Ishikawa (cell line): ENCODE data around the gene NUB1.

Source experiments
- CEBPB ChIP-seq: IDR thresholded peaks from 2 replicates; pipeline ENCODE4 v1.6.1; 2012
- CREB1 ChIP-seq: IDR thresholded peaks from 2 replicates; pipeline ENCODE4 v1.6.1; 2012; ENCODE audit warnings: low read depth
- EP300 ChIP-seq: IDR thresholded peaks from 2 replicates; pipeline ENCODE4 v1.6.1; 2012; ENCODE audit warnings: borderline replicate concordance
- NFIC ChIP-seq: IDR thresholded peaks from 2 replicates; pipeline ENCODE4 v1.6.1; 2012
- TAF1 ChIP-seq: IDR thresholded peaks from 2 replicates; pipeline ENCODE4 v1.6.1; 2012; ENCODE audit warnings: low read depth, mild to moderate bottlenecking
- TCF12 ChIP-seq: IDR thresholded peaks from 2 replicates; pipeline ENCODE4 v1.6.1; 2012; ENCODE audit warnings: low read depth
- YY1 ChIP-seq: IDR thresholded peaks from 2 replicates; pipeline ENCODE4 v1.6.1; 2012; ENCODE audit warnings: low read depth
- ZBTB7A ChIP-seq: IDR thresholded peaks from 2 replicates; pipeline ENCODE4 v1.6.1; 2012; ENCODE audit warnings: low read depth
- TF ChIP-seq, protein P1 (sequence below): IDR thresholded peaks from 2 replicates; pipeline ENCODE4 v1.6.1; 2012
- TF ChIP-seq, protein P2 (sequence below): IDR thresholded peaks from 2 replicates; pipeline ENCODE4 v1.6.1; 2012; ENCODE audit warnings: low read depth, mild to moderate bottlenecking

DNA sequence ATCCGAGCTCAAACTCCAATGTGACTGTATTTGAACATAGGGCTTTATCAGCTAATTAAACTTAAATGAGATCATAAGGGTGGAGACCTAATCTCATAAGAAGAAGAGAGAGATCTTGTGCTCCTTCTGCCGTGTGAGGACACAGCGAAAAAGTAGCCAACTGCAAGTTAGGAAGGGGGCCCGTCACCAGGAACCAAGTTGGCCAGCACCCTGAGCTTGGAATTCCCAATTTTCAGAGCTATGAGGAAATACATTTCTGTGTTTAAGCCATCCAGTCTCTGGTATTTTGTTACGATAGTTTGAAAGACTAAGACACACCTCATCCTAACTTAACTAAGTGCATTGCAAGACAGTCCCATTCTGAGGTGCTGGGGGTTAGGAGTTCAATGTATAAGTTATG lies 82.3 kb downstream of the NUB1 start:
- TF ChIP-seq EP300: no peak
- TF ChIP-seq CREB1: no peak
- no peak for TF ChIP-seq ZBTB7A
- TF ChIP-seq, protein P1, sequence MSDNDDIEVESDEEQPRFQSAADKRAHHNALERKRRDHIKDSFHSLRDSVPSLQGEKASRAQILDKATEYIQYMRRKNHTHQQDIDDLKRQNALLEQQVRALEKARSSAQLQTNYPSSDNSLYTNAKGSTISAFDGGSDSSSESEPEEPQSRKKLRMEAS: no peak
- TF ChIP-seq YY1: no peak
- TF ChIP-seq, protein P2, sequence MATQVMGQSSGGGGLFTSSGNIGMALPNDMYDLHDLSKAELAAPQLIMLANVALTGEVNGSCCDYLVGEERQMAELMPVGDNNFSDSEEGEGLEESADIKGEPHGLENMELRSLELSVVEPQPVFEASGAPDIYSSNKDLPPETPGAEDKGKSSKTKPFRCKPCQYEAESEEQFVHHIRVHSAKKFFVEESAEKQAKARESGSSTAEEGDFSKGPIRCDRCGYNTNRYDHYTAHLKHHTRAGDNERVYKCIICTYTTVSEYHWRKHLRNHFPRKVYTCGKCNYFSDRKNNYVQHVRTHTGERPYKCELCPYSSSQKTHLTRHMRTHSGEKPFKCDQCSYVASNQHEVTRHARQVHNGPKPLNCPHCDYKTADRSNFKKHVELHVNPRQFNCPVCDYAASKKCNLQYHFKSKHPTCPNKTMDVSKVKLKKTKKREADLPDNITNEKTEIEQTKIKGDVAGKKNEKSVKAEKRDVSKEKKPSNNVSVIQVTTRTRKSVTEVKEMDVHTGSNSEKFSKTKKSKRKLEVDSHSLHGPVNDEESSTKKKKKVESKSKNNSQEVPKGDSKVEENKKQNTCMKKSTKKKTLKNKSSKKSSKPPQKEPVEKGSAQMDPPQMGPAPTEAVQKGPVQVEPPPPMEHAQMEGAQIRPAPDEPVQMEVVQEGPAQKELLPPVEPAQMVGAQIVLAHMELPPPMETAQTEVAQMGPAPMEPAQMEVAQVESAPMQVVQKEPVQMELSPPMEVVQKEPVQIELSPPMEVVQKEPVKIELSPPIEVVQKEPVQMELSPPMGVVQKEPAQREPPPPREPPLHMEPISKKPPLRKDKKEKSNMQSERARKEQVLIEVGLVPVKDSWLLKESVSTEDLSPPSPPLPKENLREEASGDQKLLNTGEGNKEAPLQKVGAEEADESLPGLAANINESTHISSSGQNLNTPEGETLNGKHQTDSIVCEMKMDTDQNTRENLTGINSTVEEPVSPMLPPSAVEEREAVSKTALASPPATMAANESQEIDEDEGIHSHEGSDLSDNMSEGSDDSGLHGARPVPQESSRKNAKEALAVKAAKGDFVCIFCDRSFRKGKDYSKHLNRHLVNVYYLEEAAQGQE: no peak
- no peak for TF ChIP-seq CEBPB
- TF ChIP-seq TAF1: no peak
- TF ChIP-seq TCF12: no peak
- TF ChIP-seq NFIC: no peak
